ENCODE measurements around the gene RASGRP4.
"Not testable (repeated sequence)": the region's sequence is repeated elsewhere in the genome, so short reads cannot be mapped to it uniquely, and the experiment has no call there.

The RASGRP4 gene, protein sequence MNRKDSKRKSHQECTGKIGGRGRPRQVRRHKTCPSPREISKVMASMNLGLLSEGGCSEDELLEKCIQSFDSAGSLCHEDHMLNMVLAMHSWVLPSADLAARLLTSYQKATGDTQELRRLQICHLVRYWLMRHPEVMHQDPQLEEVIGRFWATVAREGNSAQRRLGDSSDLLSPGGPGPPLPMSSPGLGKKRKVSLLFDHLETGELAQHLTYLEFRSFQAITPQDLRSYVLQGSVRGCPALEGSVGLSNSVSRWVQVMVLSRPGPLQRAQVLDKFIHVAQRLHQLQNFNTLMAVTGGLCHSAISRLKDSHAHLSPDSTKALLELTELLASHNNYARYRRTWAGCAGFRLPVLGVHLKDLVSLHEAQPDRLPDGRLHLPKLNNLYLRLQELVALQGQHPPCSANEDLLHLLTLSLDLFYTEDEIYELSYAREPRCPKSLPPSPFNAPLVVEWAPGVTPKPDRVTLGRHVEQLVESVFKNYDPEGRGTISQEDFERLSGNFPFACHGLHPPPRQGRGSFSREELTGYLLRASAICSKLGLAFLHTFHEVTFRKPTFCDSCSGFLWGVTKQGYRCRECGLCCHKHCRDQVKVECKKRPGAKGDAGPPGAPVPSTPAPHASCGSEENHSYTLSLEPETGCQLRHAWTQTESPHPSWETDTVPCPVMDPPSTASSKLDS
- long read RNA-seq, donor 1, result 0 reads
- long read RNA-seq, donor 2, result 0 reads
- long read RNA-seq, donor 3, result 0 reads
- long read RNA-seq, donor 4, result 0 reads
- long read RNA-seq, donor 5, result 0 reads
- long read RNA-seq, donor 6, result 0 reads
- long read RNA-seq, donor 7, result 0 reads
- long read RNA-seq, donor 8, result 0 reads

DNA sequence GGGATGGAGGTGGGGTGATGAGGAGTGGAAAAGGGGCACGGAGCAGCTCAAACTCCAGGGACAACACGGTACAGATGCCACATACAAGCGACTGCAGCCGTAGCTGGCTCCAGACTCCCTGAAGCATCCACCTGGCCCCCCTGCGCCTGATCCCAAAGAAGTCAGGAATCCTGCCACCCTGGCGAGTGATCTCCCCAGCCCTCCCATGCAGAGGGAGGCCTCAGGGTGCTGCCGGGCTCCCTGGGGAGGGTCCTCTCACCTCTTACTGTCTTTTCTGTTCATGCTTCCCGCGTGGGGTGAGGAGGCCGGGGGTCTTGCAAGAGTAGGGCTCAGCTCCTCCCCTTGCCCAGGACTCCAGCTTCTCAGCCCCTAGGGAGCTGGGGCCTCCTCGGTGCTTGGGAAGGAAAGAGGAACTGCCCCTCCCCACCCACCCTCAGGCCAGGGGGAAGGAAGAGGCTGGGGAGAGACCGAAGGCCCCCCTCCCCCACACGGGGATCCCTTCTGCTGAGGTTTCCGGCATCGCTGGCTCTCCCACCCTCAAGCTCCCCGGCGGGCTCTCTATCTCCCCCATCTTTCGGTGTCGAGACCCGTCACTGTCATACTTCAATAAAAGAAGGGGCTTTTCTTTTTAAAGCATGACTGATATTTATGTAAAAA is at the start of gene RASGRP4:
Gene RASGRP4 (minus strand): TSS at position 410 of the 657 bp plus-strand sequence. CDS start 128 bp downstream, at position 282.
- DNase-seq, result no peak

DNA sequence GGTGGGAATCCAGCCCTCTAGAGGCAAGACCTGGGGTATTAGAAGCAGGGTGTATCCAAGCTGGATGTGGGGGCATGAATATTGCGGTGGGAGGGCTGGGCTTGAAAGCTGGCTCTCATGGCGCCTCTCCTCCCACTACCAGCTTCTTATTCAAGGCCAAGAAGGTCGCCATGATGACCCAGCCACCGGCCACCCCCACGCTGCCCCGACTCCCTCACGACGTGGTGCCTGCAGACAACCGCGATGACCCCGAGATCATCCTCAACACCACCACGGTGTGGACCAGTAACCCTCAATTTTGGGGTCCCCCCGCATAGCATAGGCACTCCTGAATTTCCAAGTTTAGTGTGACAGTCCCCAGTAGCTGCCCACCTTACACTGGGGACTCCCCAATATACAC is 49.2 kb upstream of the RASGRP4 start:
- no peak for DNase-seq

DNA sequence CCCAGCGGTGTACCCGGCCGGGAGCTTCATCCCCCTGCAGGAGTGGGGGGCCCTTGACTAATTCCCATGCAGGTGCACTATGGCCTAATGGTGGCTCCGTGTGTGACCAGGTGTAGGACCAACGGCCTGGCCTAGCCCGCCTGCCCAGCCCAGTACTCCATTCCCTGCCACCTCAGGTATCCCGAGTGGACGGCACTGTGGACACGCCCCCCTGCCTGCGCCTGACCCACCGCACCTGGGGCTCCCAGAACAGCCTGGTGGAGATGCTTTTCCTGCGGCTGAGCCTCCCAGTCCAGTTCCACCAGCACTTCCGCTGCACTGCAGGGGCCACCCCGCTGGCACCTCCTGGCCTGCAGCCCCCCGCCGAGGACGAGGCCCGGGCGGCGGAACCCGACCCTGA is 47.2 kb upstream of the RASGRP4 start:
- DNase-seq, result no peak

DNA sequence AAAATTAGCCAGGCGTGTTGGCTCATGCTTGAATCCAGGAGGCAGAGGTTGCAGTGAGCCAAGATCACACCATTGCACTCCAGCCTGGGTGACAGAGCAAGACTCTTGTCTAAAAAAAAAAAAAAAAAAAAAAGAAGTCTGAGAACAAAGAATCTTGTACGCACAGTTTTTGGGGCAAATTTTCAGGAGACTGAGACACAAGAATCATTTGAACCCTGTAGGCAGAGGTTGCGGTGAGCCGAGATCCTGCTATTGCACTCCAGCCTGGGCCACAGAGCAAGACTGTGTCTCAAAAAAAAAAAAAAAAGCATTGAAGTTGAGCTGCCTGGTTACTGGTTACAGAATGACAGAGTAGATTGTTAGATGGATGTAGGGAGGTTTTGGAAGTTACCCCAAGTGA is 46.7 kb upstream of the RASGRP4 start:
- DNase-seq, result not testable (repeated sequence)

DNA sequence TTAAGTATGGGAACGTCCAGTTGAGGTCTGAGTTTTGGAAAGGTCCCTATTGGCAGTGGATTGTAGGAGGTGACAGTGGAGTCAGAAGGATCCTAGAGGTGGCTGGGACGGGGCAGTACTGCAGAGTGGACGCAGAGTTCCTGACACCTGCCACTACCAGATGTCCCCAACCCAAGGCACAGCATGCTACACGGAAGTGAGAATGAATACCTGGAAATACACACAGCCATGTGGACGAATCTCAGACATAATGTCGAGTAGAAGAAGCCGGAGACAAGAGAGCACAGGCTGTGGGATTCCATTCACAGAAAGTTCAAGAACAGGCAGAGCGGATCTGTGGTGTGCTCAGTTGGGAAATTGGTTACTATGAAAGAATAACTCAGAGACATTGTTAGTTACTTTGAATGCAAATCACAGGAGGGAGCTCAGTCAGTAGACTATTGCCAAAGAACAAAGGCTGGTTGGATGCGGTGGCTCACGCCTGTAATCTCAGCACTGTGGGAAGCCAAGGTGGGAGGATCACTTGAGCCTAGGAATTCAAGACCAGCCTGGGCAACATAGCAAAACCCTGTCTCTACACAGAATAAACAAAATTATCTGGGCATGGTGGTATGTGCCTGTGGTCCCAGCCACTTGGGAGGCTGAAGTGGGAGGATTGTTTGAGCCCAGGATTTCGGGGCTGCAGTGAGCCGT is 44.9 kb upstream of the RASGRP4 start:
- DNase-seq, result no peak

DNA sequence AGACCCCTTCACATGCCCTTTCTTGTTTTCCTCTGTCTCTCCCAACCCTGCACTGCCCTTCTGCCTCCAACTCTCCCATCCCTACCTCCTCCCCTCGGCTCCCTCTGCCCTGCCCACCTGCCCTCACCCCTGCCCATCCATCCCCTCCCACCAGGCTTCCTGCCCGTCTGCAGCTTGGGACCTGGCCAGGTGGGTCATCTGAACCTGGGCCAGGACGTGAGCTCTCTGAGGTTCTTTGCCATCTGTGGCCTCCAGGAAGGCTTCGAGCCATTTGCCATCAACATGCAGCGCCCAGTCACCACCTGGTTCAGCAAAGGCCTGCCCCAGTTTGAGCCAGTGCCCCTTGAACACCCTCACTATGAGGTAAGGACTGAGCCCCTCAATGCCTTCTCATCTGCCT is 43.1 kb upstream of the RASGRP4 start:
- no peak for DNase-seq

DNA sequence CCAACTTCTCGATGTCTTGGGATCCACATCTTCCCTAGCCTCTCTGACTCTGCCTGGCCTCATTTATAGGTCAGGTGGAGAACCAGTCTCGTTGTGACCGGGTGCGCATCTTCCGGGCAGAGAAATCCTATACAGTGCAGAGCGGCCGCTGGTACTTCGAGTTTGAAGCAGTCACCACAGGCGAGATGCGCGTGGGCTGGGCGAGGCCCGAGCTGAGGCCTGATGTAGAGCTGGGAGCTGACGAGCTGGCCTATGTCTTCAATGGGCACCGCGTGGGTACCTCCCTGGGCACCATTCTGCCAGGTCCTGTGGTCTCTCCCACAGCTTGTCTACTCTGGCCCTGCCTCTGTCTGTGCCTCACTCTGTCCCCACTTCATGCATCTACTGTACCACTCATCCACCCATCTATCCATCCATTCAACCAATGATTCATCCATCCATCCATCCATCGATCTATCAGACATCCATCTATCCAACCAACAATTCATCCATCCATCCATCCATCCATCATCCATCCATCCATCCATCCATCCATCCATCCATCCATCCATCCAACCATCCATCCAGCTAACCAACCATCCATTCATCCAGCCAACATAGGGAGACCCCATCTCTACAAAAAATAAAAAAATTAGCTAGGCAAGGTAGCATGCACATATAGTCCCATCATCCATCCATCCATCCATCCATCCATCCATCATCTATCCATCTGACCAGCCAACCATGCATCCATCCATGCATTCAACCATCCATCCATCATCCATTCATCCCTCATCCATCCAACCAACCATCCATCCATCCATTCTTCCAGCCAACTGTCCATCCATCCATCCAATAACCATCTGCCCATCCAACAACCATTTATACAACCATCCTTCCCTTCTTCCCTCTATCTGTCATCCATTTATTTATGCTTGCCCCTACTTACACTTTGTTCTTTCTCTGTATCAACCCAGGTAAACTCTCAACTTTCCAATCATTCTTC is 41.8 kb upstream of the RASGRP4 start:
- no peak for DNase-seq

DNA sequence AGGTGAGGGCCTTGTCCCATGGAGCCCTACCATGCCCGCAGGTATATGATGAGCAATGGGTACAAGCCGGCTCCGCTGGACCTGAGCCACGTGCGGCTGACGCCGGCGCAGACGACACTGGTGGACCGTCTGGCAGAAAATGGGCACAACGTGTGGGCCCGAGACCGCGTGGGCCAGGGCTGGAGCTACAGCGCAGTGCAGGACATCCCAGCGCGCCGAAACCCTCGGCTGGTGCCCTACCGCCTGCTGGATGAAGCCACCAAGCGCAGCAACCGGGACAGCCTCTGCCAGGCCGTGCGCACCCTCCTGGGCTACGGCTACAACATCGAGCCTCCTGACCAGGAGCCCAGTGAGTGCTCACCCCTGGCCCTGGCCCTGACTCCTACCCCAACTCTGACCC is 40.0 kb upstream of the RASGRP4 start:
- DNase-seq, result no peak

DNA sequence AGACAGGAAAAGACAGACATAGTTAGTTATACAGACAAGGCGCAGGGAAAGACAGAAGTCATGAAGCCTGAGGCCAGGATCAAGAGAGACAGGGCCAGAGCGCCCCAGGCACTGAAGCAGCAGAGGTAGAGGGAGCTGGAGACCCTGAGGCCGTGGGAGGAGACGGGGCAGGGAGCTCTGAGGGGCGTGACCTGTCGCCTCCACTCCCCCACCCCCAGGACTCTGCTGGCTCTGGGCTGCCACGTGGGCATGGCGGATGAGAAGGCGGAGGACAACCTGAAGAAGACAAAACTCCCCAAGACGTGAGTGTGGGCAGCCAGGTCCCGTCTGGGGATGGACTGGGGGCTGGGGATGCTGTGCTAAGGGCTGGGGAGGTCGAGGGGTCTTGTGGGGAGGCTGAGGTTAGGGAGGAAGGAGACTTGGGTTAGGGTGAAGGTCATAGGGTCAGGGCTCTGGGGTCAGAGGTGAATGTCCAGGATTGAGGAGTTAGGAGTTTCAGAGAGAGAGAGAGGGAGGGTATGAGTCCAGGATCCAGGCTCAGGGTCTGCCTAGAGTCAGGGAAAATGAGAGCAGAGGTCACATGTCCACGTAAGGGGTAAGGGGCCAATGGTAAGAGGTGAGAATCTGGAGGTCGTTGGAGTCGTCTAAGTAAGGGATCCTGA is 38.5 kb upstream of the RASGRP4 start:
- DNase-seq, result no peak

DNA sequence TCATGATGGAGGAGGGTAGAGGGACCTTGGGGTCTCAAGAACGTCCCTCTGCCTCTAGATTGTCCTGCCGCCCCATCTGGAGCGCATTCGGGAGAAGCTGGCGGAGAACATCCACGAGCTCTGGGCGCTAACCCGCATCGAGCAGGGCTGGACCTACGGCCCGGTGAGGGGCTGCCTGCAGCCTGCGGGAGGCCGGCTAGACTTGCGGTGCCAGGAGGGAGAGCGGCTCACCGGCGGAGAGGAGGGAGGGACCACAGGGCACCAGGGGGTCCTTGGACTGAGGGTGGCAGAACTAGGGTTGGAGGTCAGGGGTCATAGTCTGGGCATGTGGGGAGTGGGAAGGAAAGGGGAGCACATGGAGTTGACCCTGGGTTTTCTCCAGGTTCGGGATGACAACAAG is 37.3 kb upstream of the RASGRP4 start:
- DNase-seq, result no peak

DNA sequence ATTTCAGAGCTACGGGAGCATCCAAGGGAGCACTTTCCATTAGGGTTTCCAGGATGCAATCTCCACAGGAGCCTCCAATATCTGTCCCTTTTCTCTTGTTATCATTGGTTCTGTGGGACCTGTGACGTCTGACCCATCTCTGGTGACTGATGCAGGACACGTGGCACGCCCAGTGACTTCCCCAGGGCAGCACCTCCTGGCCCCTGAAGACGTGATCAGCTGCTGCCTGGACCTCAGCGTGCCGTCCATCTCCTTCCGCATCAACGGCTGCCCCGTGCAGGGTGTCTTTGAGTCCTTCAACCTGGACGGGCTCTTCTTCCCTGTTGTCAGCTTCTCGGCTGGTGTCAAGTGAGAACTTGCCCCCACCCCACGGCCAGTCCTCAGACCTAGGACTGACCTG is 33.0 kb upstream of the RASGRP4 start:
- DNase-seq, result no peak

DNA sequence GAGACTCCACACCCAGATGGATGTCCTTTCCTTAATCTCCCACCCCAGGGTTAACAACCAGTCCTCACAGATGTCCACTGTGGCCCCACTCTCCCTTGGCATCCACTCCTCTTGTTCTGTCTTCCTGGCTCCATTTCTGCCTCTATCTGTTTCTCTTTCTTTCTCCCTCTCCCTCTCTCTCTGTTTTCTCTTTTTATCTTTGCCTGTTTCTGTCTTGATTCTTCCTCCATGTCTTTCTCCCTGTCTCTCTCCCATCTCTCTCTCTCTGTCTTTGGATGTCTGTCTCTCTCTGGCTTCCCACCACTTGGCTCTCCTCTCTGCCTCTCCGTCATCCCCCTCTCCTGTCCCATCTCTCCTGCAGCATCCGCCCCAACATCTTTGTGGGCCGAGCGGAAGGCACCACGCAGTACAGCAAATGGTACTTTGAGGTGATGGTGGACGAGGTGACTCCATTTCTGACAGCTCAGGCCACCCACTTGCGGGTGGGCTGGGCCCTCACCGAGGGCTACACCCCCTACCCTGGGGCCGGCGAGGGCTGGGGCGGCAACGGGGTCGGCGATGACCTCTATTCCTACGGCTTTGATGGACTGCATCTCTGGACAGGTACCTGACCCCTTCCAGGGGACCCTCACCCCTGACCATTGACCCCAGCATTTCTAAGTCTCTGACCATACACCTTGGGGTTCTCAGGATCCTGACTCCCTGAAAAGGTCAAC is 31.8 kb upstream of the RASGRP4 start:
- no peak for DNase-seq

DNA sequence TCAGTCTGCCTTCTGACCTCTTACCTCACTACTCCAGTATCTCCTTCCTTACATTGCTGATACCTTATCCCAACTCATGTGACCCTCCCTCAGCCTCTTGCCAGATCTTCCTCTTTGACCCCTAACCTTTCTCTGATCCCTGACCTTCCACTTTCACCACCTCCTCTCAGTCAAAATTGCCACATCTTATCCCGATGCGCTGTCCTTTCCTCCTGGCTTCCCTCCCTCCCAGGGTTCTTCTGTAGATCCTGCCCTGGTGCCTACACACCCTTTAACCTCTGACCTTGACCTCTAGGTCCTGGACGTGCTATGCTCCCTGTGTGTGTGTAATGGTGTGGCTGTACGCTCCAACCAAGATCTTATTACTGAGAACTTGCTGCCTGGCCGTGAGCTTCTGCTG is 31.2 kb upstream of the RASGRP4 start:
- no peak for DNase-seq

DNA sequence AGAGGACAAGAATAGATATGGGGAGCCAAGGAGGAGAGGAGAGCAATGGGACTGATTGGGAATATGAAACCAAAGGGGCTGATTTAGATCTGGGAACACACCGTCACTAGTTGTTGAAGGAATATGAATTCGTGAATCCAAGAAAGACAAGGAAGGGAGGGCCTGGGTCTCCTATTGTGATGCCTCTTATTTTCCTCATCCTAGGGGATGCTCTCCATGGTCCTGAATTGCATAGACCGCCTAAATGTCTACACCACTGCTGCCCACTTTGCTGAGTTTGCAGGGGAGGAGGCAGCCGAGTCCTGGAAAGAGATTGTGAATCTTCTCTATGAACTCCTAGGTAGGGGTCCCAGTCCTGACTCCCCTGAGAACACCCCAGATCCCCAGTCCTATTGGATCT is 29.0 kb upstream of the RASGRP4 start:
- peak; percentile 43 for DNase-seq

DNA sequence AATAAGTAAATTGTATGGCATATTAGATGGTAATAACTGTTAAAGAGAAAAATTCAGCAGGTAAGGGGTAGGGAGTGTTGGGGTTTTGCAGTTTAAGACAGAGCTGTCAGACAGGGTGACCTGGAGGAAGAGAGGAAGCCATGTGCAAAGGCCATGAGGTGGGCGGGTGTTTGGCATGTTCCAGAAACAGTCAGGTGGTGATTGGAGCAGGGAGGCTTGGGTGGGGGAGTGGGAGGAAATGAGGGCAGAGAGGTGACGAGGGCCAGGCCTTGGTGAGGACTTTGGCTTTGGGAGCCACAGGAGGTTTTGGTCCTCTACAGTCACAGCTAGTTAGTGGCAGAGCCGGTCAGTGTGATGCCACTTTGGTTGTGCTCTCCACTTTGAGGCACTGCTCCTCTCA is 27.6 kb upstream of the RASGRP4 start:
- DNase-seq, result no peak

DNA sequence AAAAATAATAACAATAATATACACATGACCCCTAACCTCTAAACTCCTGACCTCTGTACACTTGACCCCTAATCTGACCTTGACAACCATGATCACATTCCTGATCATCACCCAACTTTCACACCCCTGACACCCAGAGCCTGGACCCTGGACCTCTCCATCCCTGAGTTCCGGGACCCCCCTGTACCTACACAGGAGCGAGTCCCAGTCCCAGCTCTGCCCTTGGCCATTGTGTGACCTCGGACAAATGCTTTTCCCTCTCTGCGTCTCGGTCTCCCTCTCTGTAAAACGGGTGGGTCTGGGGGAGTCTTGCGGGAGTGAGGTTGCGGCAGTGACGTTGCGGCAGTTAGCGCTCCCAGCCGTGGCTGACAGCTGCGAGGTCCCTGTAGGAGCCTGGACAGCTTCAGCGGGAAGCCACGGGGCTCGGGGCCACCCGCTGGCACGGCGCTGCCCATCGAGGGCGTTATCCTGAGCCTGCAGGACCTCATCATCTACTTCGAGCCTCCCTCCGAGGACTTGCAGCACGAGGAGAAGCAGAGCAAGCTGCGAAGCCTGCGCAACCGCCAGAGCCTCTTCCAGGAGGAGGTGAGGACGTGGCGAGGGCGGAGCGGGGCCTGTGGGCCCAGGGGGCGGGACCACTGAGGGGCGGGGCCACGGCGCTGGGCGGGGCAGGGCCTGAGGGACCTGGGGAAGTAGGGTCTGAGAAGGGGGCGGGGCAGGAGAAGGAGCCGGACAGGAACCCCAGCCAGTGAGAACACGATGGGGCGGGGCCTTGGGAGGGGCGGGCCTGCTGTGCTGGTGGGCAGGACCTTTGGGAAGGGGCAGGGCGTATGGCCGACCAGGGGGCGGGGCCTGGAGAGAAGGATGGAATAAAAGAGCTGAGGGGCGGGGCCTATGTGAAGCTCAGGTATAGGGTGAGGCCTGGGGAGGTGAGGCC is 26.7 kb upstream of the RASGRP4 start:
- DNase-seq, result no peak

DNA sequence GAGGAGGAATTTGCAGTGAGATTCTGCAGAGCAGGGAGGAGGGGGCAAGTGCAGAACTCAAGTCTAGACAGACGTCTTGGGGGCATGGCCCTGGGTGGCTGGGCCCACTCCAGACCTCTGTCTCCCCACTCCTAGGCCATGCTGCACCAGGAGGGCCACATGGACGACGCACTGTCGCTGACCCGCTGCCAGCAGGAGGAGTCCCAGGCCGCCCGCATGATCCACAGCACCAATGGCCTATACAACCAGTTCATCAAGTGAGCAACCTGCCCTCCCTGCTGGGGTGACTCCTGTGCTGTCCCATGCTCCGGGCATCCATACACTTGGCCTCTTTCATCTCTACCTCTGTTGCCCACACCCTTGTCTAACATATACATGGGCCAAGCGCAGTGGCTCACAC is 25.6 kb upstream of the RASGRP4 start:
- DNase-seq, result no peak

DNA sequence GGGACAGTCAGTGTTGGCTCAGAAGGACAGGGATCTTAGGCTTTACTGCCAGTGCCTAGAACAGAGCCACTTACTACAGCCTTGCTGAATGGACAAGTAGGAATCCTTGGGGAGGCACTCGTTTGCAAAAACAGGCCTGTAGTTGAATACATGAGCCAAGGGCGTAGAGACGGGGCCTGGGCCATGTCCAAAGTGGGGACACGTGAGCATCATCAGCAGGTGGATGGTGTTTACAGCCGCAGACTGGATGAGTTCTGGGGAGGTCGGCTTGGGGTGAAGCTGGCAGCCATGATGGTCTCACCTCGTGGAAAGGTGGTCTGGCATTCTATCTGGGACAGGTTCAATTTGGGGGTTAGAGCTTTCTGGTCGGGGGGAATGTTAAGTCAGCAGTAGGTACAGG is 25.0 kb upstream of the RASGRP4 start:
- no peak for DNase-seq

DNA sequence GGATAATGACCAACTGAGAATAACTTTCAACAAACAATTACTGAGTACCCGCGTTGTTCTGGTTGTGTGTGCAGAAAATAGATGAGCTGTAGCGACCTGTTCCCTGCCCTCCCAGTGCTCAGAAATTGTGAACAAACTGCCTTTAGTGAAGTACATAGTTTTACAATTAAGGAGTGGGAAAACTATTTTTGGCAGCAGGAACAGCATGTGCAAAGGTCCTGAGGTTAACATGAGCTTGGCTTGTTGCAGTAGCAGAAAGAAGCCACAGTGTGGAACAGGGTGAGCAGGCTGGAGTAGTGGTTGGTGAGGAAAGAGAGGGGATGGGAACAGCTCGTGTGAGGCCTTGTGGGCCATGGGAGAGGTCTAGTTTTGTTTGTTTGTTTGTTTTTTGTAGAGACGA is 23.5 kb upstream of the RASGRP4 start:
- no peak for DNase-seq

Measured in right kidney (tissue), 9 donors.